GM12801 (cell line): ENCODE measurements around the gene HNF1B.

Experiments
- TF ChIP-seq, protein P1 (sequence below): IDR thresholded peaks from one replicate; pipeline ENCODE4 v1.5.1; 2011; ENCODE audit warnings: control low read depth; ENCODE audit not compliant: insufficient read length; ENCODE audit errors: extremely low read depth

The HNF1B gene

GRCh38 chr17:37648555-37648954 is 96.3 kb downstream of the HNF1B start:
- TF ChIP-seq, protein P1, sequence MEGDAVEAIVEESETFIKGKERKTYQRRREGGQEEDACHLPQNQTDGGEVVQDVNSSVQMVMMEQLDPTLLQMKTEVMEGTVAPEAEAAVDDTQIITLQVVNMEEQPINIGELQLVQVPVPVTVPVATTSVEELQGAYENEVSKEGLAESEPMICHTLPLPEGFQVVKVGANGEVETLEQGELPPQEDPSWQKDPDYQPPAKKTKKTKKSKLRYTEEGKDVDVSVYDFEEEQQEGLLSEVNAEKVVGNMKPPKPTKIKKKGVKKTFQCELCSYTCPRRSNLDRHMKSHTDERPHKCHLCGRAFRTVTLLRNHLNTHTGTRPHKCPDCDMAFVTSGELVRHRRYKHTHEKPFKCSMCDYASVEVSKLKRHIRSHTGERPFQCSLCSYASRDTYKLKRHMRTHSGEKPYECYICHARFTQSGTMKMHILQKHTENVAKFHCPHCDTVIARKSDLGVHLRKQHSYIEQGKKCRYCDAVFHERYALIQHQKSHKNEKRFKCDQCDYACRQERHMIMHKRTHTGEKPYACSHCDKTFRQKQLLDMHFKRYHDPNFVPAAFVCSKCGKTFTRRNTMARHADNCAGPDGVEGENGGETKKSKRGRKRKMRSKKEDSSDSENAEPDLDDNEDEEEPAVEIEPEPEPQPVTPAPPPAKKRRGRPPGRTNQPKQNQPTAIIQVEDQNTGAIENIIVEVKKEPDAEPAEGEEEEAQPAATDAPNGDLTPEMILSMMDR, result no peak

- TF ChIP-seq, protein P1, result no peak
These were observed 97.0 kb downstream of the HNF1B start for GRCh38 chr17:37647856-37648255.

DNA sequence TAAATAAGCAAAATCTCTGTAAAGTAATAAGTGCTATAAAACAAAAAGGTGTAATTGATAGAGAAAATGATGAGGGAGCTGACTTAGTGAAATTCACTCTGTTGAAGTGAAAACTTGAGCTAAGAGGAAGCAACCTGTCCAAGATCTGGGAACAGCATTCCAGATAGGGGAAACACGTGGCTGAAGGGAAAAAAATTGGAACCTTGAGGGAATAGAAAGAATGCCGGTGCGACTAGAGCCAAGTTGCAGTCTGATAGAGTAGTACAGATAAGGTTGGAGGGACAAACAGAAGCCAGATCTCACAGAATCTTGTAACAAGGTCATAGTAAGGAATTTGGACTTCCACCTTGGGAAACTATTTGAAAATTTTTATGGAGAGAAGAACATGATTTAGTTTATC is 101.0 kb downstream of the HNF1B start:
- TF ChIP-seq, protein P1, result no peak

DNA sequence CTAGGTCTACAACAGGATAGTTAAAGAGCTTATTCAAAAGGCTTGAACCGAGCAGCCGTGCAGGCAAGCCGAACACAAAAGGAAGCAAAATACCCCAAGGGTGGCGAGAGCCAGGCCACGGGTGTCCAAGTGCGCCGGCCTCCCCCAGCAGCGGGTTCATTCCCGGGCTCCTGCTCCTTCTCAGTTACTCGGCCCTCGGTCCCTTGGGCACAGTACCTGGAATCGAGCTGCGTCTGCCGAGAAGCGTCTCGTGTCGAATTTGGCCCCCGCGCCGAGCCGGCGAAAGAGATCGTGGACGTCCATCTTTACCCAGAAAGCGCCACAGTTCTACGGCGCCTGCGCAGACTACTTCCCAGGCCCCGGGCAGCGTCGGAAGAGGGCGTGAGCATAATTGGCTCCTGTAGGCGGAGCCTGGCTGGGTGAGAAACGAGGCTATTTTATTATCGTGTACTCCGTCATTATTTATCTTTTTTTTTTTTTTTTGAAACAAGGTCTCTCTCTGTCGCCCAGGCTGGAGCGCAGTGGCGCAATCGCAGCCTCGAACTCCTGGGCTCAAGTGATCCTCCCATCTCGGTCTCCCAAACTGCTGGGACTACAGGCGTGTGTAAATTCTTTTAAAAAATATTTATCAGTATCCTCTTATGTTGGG is 101.6 kb downstream of the HNF1B start, which contains the start of gene DDX52:
Gene DDX52 (minus strand): TSS at position 329 of the 649 bp plus-strand sequence. CDS start 26 bp downstream, at position 303.
- TF ChIP-seq, protein P1, result no peak

- TF ChIP-seq, protein P1, result no peak
These were observed 102.2 kb downstream of the HNF1B start for GRCh38 chr17:37642681-37643080.

- TF ChIP-seq, protein P1, result no peak
These were observed 104.8 kb downstream of the HNF1B start for GRCh38 chr17:37640015-37640414.

GRCh38 chr17:37637956-37638355 is 106.9 kb downstream of the HNF1B start:
- TF ChIP-seq, protein P1, result no peak
